ENCODE measurements around the gene ACSF2. TPM values are rescaled to one million over a fixed set of nuclear protein-coding genes. Genes with fewer than 3 reads are reported as not detected.

The ACSF2 gene
- total RNA-seq, 2 experiments from 2014 or later = 34.6 to 49.4 TPM

DNA sequence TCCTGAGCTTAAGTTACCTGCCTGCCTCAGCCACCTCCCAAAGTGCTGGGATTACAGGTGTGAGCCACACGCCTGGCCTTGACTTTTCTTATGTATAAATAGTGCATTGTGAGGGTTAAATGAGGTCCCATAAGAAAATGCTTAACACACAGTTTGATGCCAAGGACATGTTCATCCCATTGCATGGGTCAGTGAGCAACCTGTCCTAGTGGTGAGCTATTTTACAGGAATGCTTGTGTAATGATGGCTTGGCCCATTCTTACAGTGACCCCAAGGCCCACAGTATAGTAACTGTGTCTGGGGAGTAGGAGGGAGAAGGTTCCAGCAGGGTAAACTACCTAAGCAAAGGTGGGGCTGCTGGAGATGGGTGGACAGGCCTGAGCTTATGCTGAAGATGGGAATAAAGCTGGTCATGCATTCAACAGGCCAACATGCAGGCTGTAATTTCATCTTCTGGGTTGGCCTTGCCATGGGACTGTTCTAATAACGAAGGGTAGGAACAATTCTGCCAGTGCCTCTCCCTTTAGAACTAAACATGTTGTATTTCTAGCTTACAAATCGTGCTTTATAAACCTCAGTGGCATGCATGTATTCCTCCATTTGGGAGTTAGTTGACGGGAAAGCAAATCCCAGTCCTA lies 6.2 kb downstream of the ACSF2 start:
- Mint-ChIP-seq H3K27ac (no peak overlapping the region), H3K4me1 (peaks cover 6% of the 10 kb centered on the region), H3K4me3 (no peak overlapping the region), H3K36me3 (peaks cover 2% of the 10 kb centered on the region), H3K9me3 (ENCODE audit: low read depth) (no peaks in the 10 kb centered on the region), H3K27me3 (no peaks in the 10 kb centered on the region)
- CTCF ChIA-PET = interaction anchor here (2.0 kb wide), 1 partner anchor 11 kb away, joined by 9 read pairs; no protein-coding TSS in a partner anchor
- ATAC-seq (no peak), DNase-seq (no peak)

GRCh38 chr17:50437409-50437808 lies 11.4 kb downstream of the ACSF2 start:
- no peak overlapping the region for H3K4me3 Mint-ChIP-seq
- no peak for ATAC-seq
- no peak for DNase-seq
- no peaks in the 10 kb centered on the region for H3K36me3 Mint-ChIP-seq
- no peak overlapping the region for H3K27ac Mint-ChIP-seq
- no peaks in the 10 kb centered on the region for H3K4me1 Mint-ChIP-seq
- CTCF ChIA-PET = no interaction called here
- no peaks in the 10 kb centered on the region for H3K9me3 Mint-ChIP-seq (ENCODE audit: low read depth)
- no peaks in the 10 kb centered on the region for H3K27me3 Mint-ChIP-seq

GRCh38 chr17:50439008-50439407 lies 13.0 kb downstream of the ACSF2 start:
- Mint-ChIP-seq H3K27ac (no peak overlapping the region), H3K4me1 (no peaks in the 10 kb centered on the region), H3K4me3 (no peak overlapping the region), H3K9me3 (ENCODE audit: low read depth) (no peaks in the 10 kb centered on the region), H3K27me3 (no peaks in the 10 kb centered on the region), H3K36me3 (no peaks in the 10 kb centered on the region)
- ATAC-seq (no peak), DNase-seq (no peak)
- CTCF ChIA-PET = no interaction called here

- H3K4me3 Mint-ChIP-seq = no peak overlapping the region
- H3K9me3 Mint-ChIP-seq (ENCODE audit: low read depth) = no peaks in the 10 kb centered on the region
- no peaks in the 10 kb centered on the region for H3K36me3 Mint-ChIP-seq
- DNase-seq = no peak
- ATAC-seq = no peak
- CTCF ChIA-PET = interaction anchor here (1.3 kb wide), 1 partner anchor 43 kb away, joined by 3 read pairs; the partner anchor contains the start of gene LRRC59
- no peaks in the 10 kb centered on the region for H3K4me1 Mint-ChIP-seq
- H3K27ac Mint-ChIP-seq = no peak overlapping the region
- H3K27me3 Mint-ChIP-seq = no peaks in the 10 kb centered on the region
Observed at GRCh38 chr17:50440172-50440837, 14.3 kb downstream of the ACSF2 start.

- no peak overlapping the region for H3K4me3 Mint-ChIP-seq
- no peaks in the 10 kb centered on the region for H3K4me1 Mint-ChIP-seq
- H3K36me3 Mint-ChIP-seq = no peaks in the 10 kb centered on the region
- DNase-seq (no peak), ATAC-seq (no peak)
- H3K9me3 Mint-ChIP-seq (ENCODE audit: low read depth) = no peaks in the 10 kb centered on the region
- H3K27ac Mint-ChIP-seq = no peak overlapping the region
- no peaks in the 10 kb centered on the region for H3K27me3 Mint-ChIP-seq
- CTCF ChIA-PET = interaction anchor here (1.3 kb wide), 1 partner anchor 44 kb away, joined by 3 read pairs; the partner anchor contains the start of gene LRRC59
Observed at GRCh38 chr17:50440838-50441829, 15.1 kb downstream of the ACSF2 start.

DNA sequence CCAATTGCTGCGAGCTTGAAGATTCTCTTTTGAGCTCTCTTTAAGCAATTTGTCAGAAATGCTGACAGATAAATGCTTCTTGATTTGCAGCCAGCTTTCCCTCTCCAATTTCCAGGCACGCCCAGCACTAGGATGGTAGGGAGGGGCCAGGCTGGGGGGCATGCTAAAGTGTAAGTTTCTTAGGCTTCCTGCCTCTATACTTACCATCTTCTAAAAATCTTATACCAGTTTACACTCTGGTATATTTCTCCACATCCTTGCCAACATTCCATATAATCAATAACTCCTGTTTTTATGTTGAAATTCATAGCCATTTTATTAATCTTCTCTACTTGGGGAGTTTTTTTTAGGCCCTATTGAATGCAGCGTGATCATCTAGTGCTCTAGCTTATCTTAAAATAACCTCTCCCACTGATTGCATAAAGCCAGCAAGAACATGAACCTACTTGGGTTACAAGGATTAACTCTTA lies 17.5 kb downstream of the ACSF2 start:
- ATAC-seq (no peak), DNase-seq (no peak)
- CTCF ChIA-PET = interaction anchor here (0.8 to 1.0 kb wide), 2 partner anchors 46 kb away, joined by 4 to 5 read pairs; partner anchors contain the start of gene LRRC59
- H3K36me3 Mint-ChIP-seq = no peaks in the 10 kb centered on the region
- H3K27ac Mint-ChIP-seq = no peak overlapping the region
- H3K9me3 Mint-ChIP-seq (ENCODE audit: low read depth) = no peaks in the 10 kb centered on the region
- no peak overlapping the region for H3K4me3 Mint-ChIP-seq
- H3K4me1 Mint-ChIP-seq = no peaks in the 10 kb centered on the region
- no peaks in the 10 kb centered on the region for H3K27me3 Mint-ChIP-seq

GRCh38 chr17:50444841-50445715 lies 19.1 kb downstream of the ACSF2 start:
- Mint-ChIP-seq H3K9me3 (ENCODE audit: low read depth) (no peaks in the 10 kb centered on the region), H3K27me3 (no peaks in the 10 kb centered on the region), H3K36me3 (no peaks in the 10 kb centered on the region), H3K4me3 (no peak overlapping the region), H3K27ac (no peak overlapping the region), H3K4me1 (no peaks in the 10 kb centered on the region)
- ATAC-seq = no peak
- CTCF ChIA-PET = interaction anchor here (0.6 to 1.0 kb wide), 4 partner anchors 10 to 83 kb away, joined by 3 to 4 read pairs (median 3); partner anchors contain the start of gene LRRC59
- no peak for DNase-seq

GRCh38 chr17:50445730-50446325 lies 19.8 kb downstream of the ACSF2 start:
- H3K36me3 Mint-ChIP-seq = no peaks in the 10 kb centered on the region
- H3K27ac Mint-ChIP-seq = no peak overlapping the region
- ATAC-seq (no peak), DNase-seq (no peak)
- H3K4me1 Mint-ChIP-seq = no peaks in the 10 kb centered on the region
- no peak overlapping the region for H3K4me3 Mint-ChIP-seq
- no peaks in the 10 kb centered on the region for H3K9me3 Mint-ChIP-seq (ENCODE audit: low read depth)
- CTCF ChIA-PET = interaction anchor here (1.0 kb wide), 1 partner anchor 84 kb away, joined by 3 read pairs; no protein-coding TSS in a partner anchor
- no peaks in the 10 kb centered on the region for H3K27me3 Mint-ChIP-seq

- peaks cover 9% of the 10 kb centered on the region for H3K4me1 Mint-ChIP-seq
- H3K27me3 Mint-ChIP-seq = no peaks in the 10 kb centered on the region
- no peak for DNase-seq
- no peaks in the 10 kb centered on the region for H3K9me3 Mint-ChIP-seq (ENCODE audit: low read depth)
- no peak for ATAC-seq
- H3K36me3 Mint-ChIP-seq = no peaks in the 10 kb centered on the region
- CTCF ChIA-PET = no interaction called here
- H3K4me3 Mint-ChIP-seq = no peak overlapping the region
- no peak overlapping the region for H3K27ac Mint-ChIP-seq
Observed at GRCh38 chr17:50447870-50448595, 22.0 kb downstream of the ACSF2 start.

DNA sequence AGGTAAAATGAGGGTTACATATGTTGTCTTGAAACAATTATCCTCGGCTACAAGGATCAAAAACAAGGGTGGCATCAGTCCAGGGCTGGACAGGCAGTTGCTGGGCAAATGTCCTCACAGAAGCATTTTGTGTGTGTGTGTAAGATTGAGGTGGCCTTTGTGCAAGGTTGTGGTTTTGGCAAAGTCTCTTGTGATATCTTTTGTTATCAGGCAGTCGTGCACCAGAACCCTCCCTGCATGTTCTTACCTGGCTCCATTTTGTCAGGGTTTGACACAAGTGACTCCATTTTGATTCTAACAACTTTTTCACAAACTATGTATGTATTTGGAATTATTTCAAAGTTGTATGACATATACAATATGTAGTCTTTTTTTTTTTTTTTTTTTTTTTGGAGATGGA lies 22.6 kb downstream of the ACSF2 start:
- Mint-ChIP-seq H3K9me3 (ENCODE audit: low read depth) (no peaks in the 10 kb centered on the region), H3K4me3 (no peak overlapping the region), H3K27ac (no peak overlapping the region), H3K4me1 (peaks cover 9% of the 10 kb centered on the region), H3K36me3 (no peaks in the 10 kb centered on the region), H3K27me3 (no peaks in the 10 kb centered on the region)
- DNase-seq = no peak
- CTCF ChIA-PET = no interaction called here
- ATAC-seq = no peak

DNA sequence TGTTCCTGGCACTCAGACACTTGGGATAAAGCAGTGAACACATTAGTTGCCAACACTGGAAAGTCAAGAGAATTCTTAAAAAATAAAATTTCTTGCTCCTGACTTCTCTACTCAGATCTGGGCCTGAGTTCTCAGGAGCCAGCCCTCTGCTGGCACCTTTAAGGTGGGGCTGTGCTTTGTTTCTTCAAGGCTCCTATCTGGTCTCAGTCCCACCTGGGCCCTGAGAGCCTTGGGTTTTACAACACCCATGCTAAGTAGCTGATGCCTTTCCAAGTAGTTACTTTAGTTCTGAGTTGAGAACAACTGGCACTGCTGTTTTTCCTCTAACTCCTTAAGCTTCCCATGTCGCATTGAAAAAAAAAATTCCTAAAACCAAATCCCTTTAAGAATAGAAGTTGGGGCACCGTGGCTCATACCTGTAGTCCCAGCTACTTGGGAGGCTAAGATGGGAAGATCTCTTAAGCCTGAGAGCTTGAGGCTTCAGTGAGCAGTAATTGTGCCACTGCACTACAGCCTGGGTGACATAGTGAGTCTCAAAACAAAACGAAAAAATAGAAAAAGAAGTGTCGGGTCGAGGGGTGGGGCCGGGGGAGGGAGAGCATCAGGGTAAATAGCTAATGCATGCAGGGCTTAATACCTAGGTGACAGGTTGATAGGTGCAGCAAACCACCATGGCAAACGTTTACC lies 26.1 kb downstream of the ACSF2 start:
- no peaks in the 10 kb centered on the region for H3K27me3 Mint-ChIP-seq
- peaks cover 9% of the 10 kb centered on the region for H3K4me1 Mint-ChIP-seq
- no peak for DNase-seq
- CTCF ChIA-PET = no interaction called here
- ATAC-seq = no peak
- no peaks in the 10 kb centered on the region for H3K9me3 Mint-ChIP-seq (ENCODE audit: low read depth)
- no peaks in the 10 kb centered on the region for H3K36me3 Mint-ChIP-seq
- no peak overlapping the region for H3K4me3 Mint-ChIP-seq
- H3K27ac Mint-ChIP-seq = no peak overlapping the region

Measured in activated CD8-positive, alpha-beta memory T cell treated with anti-CD3 and anti-CD28 coated beads, Interleukin-2, amount 10 ng/mL, durations not matched to agents 7 days and 5 days (primary cell).